DND-41 (cell line): Measurements from ENCODE around the gene CEACAM21.

ENCODE experiments used
- CTCF ChIP-seq: IDR thresholded peaks from 2 replicates; pipeline ENCODE4 v1.5.1; 2012; ENCODE audit warnings: borderline replicate concordance, low read length, moderate library complexity, mild to moderate bottlenecking; ENCODE audit not compliant: poor library complexity, severe bottlenecking; ENCODE audit errors: extremely low read depth
- EZH2 ChIP-seq: IDR thresholded peaks from 3 replicates; pipeline ENCODE4 v1.6.1; 2012; ENCODE audit warnings: borderline replicate concordance, low read depth, mild to moderate bottlenecking, moderate library complexity, low read length, inconsistent platforms; ENCODE audit not compliant: severe bottlenecking

GRCh38 chr19:41587101-41587837 lies 11.3 kb downstream of the CEACAM21 start:
- no peak for TF ChIP-seq EZH2
- no peak for TF ChIP-seq CTCF
